Measurements from ENCODE around the gene AKAP8L.
A peak's percentile ranks its signal among the peaks of the same experiment; 100 is the strongest.

GRCh38 chr19:15418579-15419412 is at the start of gene AKAP8L:
- peak; percentile 71 for TF ChIP-seq CTCF (IDR thresholded peaks at IDR 0.05; ENCODE audit: poor library complexity)
- TF ChIP-seq EZH2 (IDR thresholded peaks at IDR 0.05; ENCODE audit: borderline replicate concordance), result no peak
- no peak for TF ChIP-seq EZH2phosphoT487 (IDR thresholded peaks at IDR 0.05; ENCODE audit: low read depth, severe bottlenecking, unreplicated experiment)

Data from hepatocyte (in vitro differentiated cells).